Osteoblast (primary cell): ENCODE measurements around the gene SCGB2A2. TPM values are rescaled to one million over a fixed set of nuclear protein-coding genes. Genes with fewer than 3 reads are reported as not detected.

Source experiments
- DNase-seq: peaks from one replicate; pipeline ENCODE4 v3.0.0; 2011; ENCODE audit warnings: low spot score, mixed read lengths; ENCODE audit not compliant: insufficient read length; ENCODE audit errors: missing footprints
- H2AFZ ChIP-seq: 2 replicates; pipeline ENCODE4 v1.6.0; 2011; ENCODE audit warnings: mild to moderate bottlenecking, low read length
- H3K27ac ChIP-seq: 2 replicates; pipeline ENCODE4 v1.5.1; 2011; ENCODE audit warnings: mild to moderate bottlenecking, low read depth, low read length, moderate library complexity
- H3K27me3 ChIP-seq: 2 replicates; pipeline ENCODE4 v1.6.0; 2012; ENCODE audit warnings: mild to moderate bottlenecking, control low read depth, inconsistent platforms, low read length, moderate library complexity; ENCODE audit not compliant: insufficient read depth
- H3K36me3 ChIP-seq: 2 replicates; pipeline ENCODE4 v1.5.1; 2011; ENCODE audit warnings: mild to moderate bottlenecking, low read length, control low read depth, moderate library complexity; ENCODE audit not compliant: insufficient read depth
- H3K4me1 ChIP-seq: 2 replicates; pipeline ENCODE4 v1.5.1; 2011; ENCODE audit warnings: mild to moderate bottlenecking, low read length, control low read depth, moderate library complexity; ENCODE audit not compliant: insufficient read depth
- H3K4me2 ChIP-seq: 2 replicates; pipeline ENCODE4 v1.6.0; 2011; ENCODE audit warnings: mild to moderate bottlenecking, low read length; ENCODE audit not compliant: insufficient read depth
- H3K4me3 ChIP-seq: fragments of 200-600 bp; sonication (generic); 3 replicates; pipeline ENCODE4 v1.5.1; 2012; ENCODE audit warnings: mild to moderate bottlenecking, low read length, inconsistent platforms; ENCODE audit not compliant: insufficient read depth
- H3K79me2 ChIP-seq: 2 replicates; pipeline ENCODE4 v1.6.0; 2012; ENCODE audit warnings: mild to moderate bottlenecking, low read length, control low read depth, inconsistent platforms; ENCODE audit not compliant: insufficient read depth
- H3K9me3 ChIP-seq: 2 replicates; pipeline ENCODE4 v1.5.1; 2011; ENCODE audit warnings: low read depth, low read length, control low read depth
- H4K20me1 ChIP-seq: 2 replicates; pipeline ENCODE4 v1.6.0; 2012; ENCODE audit warnings: mild to moderate bottlenecking, low read length, control low read depth; ENCODE audit not compliant: insufficient read depth
- total RNA-seq: library from RNA; depleted of rRNA; stranded (reverse); fragments of >200 nt; gene quantifications from 2 replicates; pipeline ENCODE4 v1.2.3, GENCODE V29; 2012
- TF ChIP-seq, protein P1 (sequence below): IDR thresholded peaks from 2 replicates; pipeline ENCODE4 v1.5.1; 2011; ENCODE audit warnings: mild to moderate bottlenecking, low read depth, low read length, moderate library complexity; ENCODE audit errors: extremely low read depth

The SCGB2A2 gene
- total RNA-seq, 1 donor: not detected

GRCh38 chr11:62280452-62280851, 10.5 kb downstream of the SCGB2A2 start:
- no peak for DNase-seq
- Histone ChIP-seq H3K4me2 (no peak overlapping the region), H3K27me3 (peaks cover 4% of the 10 kb centered on the region), H4K20me1 (no peaks in the 10 kb centered on the region), H3K9me3 (no peaks in the 10 kb centered on the region), H3K79me2 (no peaks in the 10 kb centered on the region), H3K36me3 (no peaks in the 10 kb centered on the region), H2AFZ (no peak overlapping the region), H3K4me3 (no peak overlapping the region), H3K27ac (no peak overlapping the region), H3K4me1 (no peaks in the 10 kb centered on the region)
- TF ChIP-seq, protein P1, sequence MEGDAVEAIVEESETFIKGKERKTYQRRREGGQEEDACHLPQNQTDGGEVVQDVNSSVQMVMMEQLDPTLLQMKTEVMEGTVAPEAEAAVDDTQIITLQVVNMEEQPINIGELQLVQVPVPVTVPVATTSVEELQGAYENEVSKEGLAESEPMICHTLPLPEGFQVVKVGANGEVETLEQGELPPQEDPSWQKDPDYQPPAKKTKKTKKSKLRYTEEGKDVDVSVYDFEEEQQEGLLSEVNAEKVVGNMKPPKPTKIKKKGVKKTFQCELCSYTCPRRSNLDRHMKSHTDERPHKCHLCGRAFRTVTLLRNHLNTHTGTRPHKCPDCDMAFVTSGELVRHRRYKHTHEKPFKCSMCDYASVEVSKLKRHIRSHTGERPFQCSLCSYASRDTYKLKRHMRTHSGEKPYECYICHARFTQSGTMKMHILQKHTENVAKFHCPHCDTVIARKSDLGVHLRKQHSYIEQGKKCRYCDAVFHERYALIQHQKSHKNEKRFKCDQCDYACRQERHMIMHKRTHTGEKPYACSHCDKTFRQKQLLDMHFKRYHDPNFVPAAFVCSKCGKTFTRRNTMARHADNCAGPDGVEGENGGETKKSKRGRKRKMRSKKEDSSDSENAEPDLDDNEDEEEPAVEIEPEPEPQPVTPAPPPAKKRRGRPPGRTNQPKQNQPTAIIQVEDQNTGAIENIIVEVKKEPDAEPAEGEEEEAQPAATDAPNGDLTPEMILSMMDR: no peak

- H3K4me3 ChIP-seq: no peak overlapping the region
- no peaks in the 10 kb centered on the region for H4K20me1 ChIP-seq
- no peak overlapping the region for H3K4me2 ChIP-seq
- no peak overlapping the region for H3K27ac ChIP-seq
- no peak overlapping the region for H2AFZ ChIP-seq
- H3K27me3 ChIP-seq: peaks cover 14% of the 10 kb centered on the region
- no peaks in the 10 kb centered on the region for H3K4me1 ChIP-seq
- H3K9me3 ChIP-seq: no peaks in the 10 kb centered on the region
- DNase-seq: no peak
- H3K79me2 ChIP-seq: no peaks in the 10 kb centered on the region
- TF ChIP-seq, protein P1: no peak
- H3K36me3 ChIP-seq: no peaks in the 10 kb centered on the region
Observed at GRCh38 chr11:62295504-62295903, 25.5 kb downstream of the SCGB2A2 start.

DNA sequence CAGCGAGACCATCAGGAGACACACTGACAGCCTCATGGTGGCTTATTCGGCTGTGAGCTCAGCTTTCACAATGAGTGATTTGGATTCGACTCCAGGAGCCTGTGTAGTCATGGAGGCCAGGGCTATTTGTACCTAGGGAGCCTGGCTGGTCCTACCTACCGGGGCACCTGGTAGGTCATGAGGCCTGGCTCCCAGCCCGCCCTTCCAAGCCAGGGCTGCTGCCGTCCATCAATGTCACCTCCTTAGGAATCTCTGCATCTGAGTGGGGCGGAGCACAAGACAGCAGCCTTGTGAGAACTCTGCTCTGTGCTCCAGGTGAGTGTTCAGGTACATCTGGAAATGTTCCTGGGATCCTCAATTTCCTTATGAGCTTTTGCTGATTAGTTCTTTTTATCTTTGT, 29.0 kb downstream of the SCGB2A2 start, which contains the start of gene SCGB1D4:
Gene SCGB1D4, minus strand, starts transcription at position 101 of the 400 bp plus-strand sequence. Its CDS starts 65 bp downstream, at position 36.
- no peaks in the 10 kb centered on the region for H3K36me3 ChIP-seq
- TF ChIP-seq, protein P1: no peak

DNA sequence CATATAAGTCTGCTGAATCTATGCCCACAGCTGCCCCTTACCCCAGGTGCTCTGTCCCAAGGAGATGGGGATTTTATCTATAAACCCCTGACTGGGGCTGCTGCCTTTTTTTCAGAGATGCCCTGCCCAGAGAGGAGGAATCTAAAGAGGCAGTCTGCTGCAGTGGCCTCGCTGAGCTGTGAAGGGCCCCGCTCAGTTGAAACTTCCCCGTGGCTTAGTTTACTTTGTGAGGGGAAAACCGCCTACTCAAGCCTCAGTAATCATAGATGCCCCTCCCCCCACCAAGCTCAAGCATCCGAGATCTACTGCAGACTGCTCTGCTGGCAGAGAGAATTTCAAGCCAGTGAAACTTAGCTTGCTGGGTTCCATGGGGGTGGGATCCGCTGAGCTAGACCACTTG, 36.3 kb downstream of the SCGB2A2 start:
- Histone ChIP-seq H3K4me1 (no peaks in the 10 kb centered on the region), H3K79me2 (no peaks in the 10 kb centered on the region), H3K4me2 (no peak overlapping the region), H2AFZ (no peak overlapping the region), H3K4me3 (no peak overlapping the region), H3K27me3 (peaks cover 10% of the 10 kb centered on the region), H3K36me3 (no peaks in the 10 kb centered on the region), H3K9me3 (no peaks in the 10 kb centered on the region), H3K27ac (no peak overlapping the region), H4K20me1 (no peaks in the 10 kb centered on the region)
- TF ChIP-seq, protein P1: no peak
- DNase-seq: no peak

More for the DNA sequence above, 29.0 kb downstream of the SCGB2A2 start, which contains the start of gene SCGB1D4:
- H3K4me3 ChIP-seq: no peak within 1 kb of the TSS
- H3K9me3 ChIP-seq: no peaks in the 10 kb centered on the region
- H3K27me3 ChIP-seq: peaks cover 21% of the 10 kb centered on the region
- H4K20me1 ChIP-seq: no peaks in the 10 kb centered on the region
- H3K4me1 ChIP-seq: no peaks in the 10 kb centered on the region
- no peaks in the 10 kb centered on the region for H3K79me2 ChIP-seq
- DNase-seq: no peak
- no peak within 1 kb of the TSS for H2AFZ ChIP-seq
- H3K4me2 ChIP-seq: no peak within 1 kb of the TSS
- no peak within 1 kb of the TSS for H3K27ac ChIP-seq
